Body of pancreas (tissue), 4 donors: ENCODE results near the gene TRAF1.

Experiments
- CTCF ChIP-seq, 7 experiments: fragments of 450-650 bp in 4 of 7; fragments of 200-600 bp in 3 of 7; sonication (generic) in 3 of 7; IDR thresholded peaks; one replicate each; pipeline ENCODE4 v1.5.1; 2016 to 2019; ENCODE audit warnings: antibody characterized with exemption in 7 of 7
- POLR2A ChIP-seq, 3 donors: fragments of 450-650 bp; IDR thresholded peaks; one replicate each; pipeline ENCODE4 v1.6.1; 2016; ENCODE audit warnings: antibody characterized with exemption in 3 of 3, mild to moderate bottlenecking in 2 of 3

- TF ChIP-seq CTCF (IDR thresholded peaks at IDR 0.05) (no peak), POLR2A (IDR thresholded peaks at IDR 0.05) (no peak)
Measured at GRCh38 chr9:120915854-120916470, 10.6 kb downstream of the TRAF1 start.
